Measurements from ENCODE around the gene LYL1.

LYL1 gene

DNA sequence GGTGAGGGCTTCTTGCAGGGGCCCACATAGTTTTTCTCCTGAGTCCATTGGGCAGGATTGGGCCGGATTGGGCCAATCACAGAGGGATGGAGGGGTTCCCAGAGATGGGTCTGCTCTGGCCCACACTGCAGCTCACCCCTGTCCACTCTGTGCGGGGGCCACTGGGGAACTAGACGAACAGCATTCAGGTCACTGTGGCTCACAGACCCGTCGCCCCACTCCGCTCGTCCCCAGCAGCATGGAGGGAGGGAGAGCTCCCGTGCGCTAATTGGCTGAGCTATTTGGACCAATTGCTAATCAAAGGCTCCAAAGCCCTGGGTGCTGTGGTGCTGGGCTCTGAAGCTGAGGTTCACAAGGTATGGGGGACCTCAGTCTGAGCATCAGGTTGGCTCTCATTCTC is 26.7 kb upstream of the LYL1 start:
- DNase-seq (ENCODE audit: low read depth in 2 of 2): no peak

DNA sequence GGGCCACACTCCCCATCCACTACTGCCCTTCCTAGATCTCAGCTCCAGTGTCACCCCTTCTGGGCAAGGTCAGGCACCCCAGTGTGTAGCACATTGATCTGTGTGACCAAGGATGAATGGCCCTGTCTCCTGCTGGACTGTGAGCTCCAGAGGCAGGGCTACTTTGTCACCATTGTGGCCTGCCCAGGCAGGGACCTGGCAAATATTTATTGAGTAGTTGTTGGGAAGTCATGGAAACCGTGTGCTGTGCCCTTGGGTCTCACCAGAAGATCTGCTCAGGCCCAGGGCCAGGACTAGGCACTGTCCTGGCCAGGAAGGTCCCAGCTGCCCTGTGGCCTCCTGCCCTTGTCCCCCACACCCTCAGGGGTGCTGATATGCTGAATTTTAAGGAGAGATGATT is 25.9 kb upstream of the LYL1 start:
- no peak for DNase-seq (ENCODE audit: low read depth in 2 of 2)

DNA sequence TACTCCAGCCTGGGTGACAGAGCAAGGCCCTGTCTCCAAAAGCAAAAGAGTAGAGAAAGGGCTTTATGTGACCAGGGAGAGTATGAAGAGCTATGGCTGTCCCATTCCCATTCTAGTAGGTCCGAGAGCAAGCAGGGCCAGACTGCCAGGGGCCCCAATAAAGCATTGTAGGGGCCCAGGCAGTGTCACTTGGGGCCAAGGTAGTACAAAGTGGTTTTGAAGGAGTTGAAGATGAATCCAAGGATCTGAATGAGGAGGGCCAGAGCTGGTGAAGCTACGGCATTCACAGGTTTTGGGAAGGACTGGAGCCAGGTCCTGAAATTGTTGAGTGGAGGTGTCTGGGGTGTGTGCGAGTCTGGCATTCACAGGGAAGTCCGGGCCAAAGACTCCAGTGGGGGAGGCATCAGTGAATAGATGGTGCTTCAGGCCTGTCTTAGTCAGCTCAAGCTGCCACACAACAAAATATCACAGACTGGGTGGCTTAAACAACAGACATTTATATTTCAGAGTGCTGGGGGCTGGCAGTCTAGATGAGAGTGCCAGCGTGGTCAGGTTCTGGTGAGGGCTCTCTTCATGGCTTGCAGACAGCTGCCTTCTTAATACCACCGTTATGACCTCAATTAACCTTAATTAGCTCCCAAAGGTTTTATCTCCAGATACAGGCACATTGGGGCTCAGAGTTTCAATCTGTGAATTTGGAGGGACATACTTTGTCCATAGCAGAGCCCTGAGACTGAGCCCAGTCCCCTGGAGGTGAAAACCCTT is 25.3 kb upstream of the LYL1 start:
- no peak for DNase-seq (ENCODE audit: low read depth in 2 of 2)

DNA sequence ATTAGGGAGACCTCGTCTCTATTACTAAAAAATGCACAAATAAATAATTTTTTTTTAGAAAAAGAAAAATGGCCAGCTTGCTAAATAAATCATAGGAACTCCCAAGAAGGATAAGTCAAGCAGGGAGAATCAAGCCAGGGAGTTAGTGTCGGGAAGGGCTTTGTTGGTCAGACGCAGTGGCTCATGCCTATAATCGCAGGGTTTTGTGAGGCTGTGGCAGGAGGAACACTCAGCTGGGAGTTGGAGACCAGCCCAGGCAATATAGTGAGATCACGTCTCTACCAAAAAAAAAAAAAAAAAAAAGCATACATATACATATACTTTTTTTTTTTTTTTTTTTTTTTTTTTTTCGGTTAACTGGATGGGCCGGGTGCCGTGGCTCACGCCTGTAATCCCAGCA is 24.4 kb upstream of the LYL1 start:
- DNase-seq (ENCODE audit: low read depth in 2 of 2): no peak

DNA sequence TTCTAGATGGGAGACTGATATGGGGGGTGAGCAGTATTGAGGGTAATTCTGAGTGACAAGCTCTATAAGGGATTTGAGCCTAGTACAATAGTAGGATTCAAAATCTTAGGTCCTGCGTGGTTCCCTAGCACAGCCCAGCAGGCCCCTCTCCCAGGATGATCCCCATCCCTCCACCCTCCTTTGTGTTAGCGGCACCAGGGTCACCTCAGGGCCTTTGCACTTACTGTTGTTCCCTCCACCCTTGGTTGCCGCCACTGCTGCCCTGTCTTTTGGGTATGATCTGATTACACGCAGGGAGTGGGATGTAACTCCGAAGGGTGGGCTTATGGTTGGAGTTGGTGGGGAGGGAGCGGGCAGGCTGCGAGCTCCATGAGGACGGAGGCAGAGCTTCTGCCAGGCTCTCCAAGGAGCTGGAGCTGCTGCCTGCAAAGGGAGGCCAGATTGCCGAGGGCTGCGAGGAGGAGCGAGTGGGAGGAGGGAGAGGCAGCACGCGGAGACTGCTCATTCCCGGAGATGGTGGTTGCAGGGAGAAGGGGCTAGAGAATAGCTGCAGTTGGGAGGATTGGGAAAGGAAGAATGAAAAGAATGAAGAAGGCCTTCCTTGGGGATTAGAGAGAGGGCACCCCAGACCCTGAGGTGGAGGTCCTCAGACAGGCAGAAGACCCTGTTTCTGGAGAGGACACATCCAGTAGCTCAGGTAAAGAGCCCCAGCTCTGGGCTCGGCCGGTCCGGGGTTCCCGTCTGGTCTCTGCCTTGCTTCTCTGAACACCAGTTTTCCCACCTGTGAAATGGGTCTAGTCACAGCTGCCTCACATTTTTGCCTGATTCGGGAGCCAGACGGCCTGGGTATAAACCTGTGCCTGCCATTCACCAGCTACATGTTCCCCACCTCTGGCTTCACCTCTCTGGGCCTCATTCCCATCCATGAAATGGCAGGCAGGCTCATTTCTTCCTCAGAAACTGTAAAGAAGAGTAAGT is 20.6 kb upstream of the LYL1 start:
- DNase-seq (ENCODE audit: low read depth in 2 of 2): no peak

GRCh38 chr19:13122275-13122878 is 19.7 kb upstream of the LYL1 start:
- no peak for DNase-seq (ENCODE audit: low read depth in 2 of 2)

GRCh38 chr19:13121551-13122274 is 19.1 kb upstream of the LYL1 start:
- DNase-seq (ENCODE audit: low read depth in 2 of 2): no peak

DNA sequence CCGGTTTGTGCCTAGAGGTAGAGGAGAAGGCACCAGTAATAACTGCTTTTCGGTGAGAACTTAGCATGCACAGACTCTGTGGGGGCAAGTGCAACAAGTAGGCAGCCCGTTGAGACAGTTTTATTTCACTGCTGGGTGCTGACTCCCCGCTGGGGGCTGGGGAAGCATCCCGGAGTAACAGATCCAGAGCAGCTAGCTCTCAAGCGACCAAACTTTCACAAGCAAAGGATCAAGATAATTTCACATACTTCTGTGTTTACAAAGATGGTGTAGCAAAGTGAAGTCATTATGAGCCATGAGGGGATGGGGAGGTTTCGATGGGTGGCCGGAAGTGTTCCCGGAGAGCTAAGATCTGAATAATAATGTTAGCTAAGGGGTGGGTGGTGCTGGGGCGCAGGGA is 18.2 kb upstream of the LYL1 start:
- DNase-seq (ENCODE audit: low read depth in 2 of 2): no peak

DNA sequence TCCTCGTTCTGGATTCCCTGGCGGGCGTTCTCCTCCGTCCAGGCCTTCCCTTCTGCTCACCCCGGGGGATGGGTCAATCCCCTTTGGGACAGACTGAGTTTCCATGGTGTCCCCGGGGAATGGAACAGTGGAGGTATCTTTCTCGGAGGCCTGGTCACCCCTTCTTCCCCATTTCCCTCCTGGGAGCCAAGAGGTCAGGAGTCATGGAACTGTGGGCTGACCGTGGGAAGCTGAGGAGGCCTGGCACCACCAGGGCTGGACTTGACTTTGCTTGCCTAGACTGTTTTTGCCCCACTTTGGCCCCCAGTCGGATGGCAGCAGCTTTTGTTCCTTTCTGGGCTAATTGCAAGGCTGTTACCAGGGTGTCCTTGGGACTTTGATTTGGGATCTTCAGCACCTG is 17.4 kb upstream of the LYL1 start:
- no peak for DNase-seq (ENCODE audit: low read depth in 2 of 2)

- DNase-seq (ENCODE audit: low read depth in 2 of 2): no peak
Measured at GRCh38 chr19:13119627-13120026, 17.0 kb upstream of the LYL1 start.

GRCh38 chr19:13118424-13119193 is 16.0 kb upstream of the LYL1 start:
- DNase-seq (ENCODE audit: low read depth in 2 of 2): no peak

GRCh38 chr19:13117772-13118423 is 15.2 kb upstream of the LYL1 start, which contains the start of gene NACC1:
Gene NACC1, plus strand, starts transcription at chr19:13118264. Its CDS starts 16,944 bp downstream, at chr19:13135208.
- peak; percentile 68 for DNase-seq (ENCODE audit: low read depth in 2 of 2)

GRCh38 chr19:13117176-13117771 is 14.6 kb upstream of the LYL1 start:
- no peak for DNase-seq (ENCODE audit: low read depth in 2 of 2)

DNA sequence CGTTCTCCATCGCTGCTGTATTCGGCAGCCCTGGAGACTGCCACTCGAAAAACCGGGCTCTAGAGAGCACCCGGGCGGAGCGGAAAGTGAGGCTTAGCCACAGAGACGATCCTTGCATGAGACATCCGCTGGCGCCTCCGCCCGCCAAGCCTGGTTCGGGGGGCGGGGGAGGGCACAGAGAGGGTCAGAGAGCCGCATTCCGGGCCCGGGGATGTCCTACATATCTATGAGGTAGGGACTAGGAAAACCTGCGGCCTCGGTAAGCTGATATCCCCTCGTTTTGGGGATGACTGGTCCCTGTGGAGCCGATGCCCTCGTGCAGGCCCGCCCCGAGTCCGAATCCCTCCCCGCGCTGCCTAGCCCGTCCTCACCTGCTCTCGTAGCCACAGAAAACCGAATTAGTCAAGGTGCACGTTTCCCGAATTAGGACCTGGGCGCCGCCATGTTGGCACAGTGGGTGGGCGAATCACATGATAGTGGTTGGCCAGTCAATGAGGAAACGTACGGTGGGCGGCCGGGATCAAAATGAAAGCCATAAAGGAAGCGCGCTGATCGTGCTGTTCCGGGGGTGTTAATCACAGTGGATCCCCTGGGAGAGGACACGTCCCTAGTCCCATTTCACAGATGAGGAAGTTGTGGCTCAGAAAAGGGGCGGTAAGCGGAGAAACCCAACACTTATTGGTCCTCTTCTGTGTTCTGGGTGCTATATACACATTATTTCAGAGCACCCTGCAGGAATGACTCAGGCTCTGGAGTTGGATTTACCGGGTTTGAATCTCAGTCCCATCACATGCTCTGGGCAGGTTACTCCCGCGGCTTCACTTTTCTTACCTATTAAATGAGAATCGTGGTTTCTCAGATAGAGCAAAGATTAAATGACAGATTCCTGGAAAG is 13.9 kb upstream of the LYL1 start, which contains the start of gene TRMT1:
TSS of gene TRMT1 (minus strand) at position 459 of the 894 bp plus-strand sequence. CDS start at position 118, 341 bp downstream.
- DNase-seq (ENCODE audit: low read depth in 2 of 2): peak; percentile 82 to 84

- DNase-seq (ENCODE audit: low read depth in 2 of 2): no peak
Measured at GRCh38 chr19:13115936-13116281, 13.3 kb upstream of the LYL1 start.

DNA sequence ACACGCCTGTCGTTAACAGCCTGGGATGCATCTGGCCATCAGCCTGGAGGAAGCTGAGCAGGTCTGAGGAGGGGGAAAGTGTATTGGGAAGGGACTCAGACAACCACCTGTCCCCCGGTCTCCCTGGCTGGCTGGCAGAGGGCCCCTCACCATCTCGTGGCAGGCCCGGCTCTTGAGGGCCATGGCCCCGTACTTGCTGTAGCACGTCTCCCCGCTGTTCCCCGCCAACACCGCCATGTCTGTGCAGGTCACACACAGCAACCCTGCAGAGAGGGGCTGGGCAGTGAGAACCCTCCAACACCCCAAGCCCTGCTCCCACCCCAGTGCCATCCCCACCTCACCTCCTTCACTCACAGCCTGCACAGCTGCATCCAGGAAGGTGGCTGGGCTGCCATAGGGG is 9.9 kb upstream of the LYL1 start:
- no peak for DNase-seq (ENCODE audit: low read depth in 2 of 2)

DNA sequence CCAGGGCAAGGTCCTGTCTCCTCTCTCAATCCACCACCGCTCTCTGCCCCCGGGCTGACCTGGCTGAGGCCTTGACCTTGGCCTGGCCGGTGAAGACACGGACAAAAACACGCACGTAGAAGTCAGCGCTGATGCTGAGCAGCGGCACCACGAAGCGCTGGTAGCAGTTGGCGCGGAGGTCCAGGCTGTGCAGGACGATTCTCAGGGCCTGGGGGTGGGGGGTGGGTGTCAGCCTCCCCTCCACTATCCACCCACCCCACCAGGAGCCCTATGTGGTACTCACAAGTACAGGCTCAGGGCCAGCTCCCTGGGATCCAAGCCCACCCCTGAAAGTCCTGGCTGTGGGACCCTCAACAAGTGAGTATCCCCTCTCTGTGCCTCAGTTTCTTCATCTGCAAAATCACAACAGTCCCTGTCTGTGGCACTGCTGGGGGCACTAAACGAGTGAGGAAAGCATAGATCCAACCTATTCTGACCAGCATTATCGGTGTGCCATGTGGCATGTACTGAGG is 7.5 kb upstream of the LYL1 start:
- no peak for DNase-seq (ENCODE audit: low read depth in 2 of 2)

- DNase-seq (ENCODE audit: low read depth in 2 of 2): no peak
Measured at GRCh38 chr19:13109361-13110098, 6.9 kb upstream of the LYL1 start.
